K562 (cell line): ENCODE results near the gene NKD1. TPM values are rescaled to one million over a fixed set of nuclear protein-coding genes. Genes with fewer than 3 reads are reported as not detected.

ENCODE experiments used
- ATAC-seq: fragments of 200-7000 bp; cut with Tn5 transposase; 3 replicates; pipeline ENCODE4 v1.9.1; 2020; ENCODE audit warnings: moderate library complexity
- BruUV-seq: library from RNA; stranded (reverse); fragments of 400-500 nt; replicated peaks from 2 replicates; lab custom pipeline; 2021; lab: Mats Ljungman, UMichigan
- CTCF ChIA-PET: fragments of 300-600 bp; formaldehyde crosslinking; extraction: SDS; loops from one replicate; lab custom pipeline; 2021; ENCODE audit warnings: low intra/inter-chr PET ratio; lab: Yijun Ruan, JAX
- POLR2A ChIA-PET: fragments of 300-600, 350-650 bp; sonication (Branson Sonifier 250); formaldehyde crosslinking; extraction: SDS; loops from one replicate; lab custom pipeline; 2021; ENCODE audit warnings: antibody characterized with exemption, inconsistent platforms; lab: Yijun Ruan, JAX
- DNase-seq, 4 experiments: peaks; one replicate each; pipeline versions ENCODE4 v3.0.0 to v3.0.0-alpha.2; 2011 to 2018; ENCODE audit warnings: low spot score in 3 of 4, mixed read lengths in 3 of 4; ENCODE audit errors: extremely low read depth in 1 of 4
- FAIRE-seq: peaks from 2 replicates; lab custom pipeline; 2011; peaks lifted over from hg19 to GRCh38; lab: Jason Lieb, UNC
- H2AFZ ChIP-seq: 2 replicates; pipeline ENCODE4 v1.6.0; 2011; ENCODE audit warnings: low read depth, low read length, control low read depth, inconsistent platforms
- H3K27ac ChIP-seq: fragments of 200-600 bp; 3 replicates; pipeline ENCODE4 v1.8.0; 2011; ENCODE audit warnings: low read depth, mild to moderate bottlenecking, control low read depth, inconsistent platforms, low read length, moderate library complexity, mixed read lengths; ENCODE audit errors: extremely low read depth
- H3K27me3 ChIP-seq, 2 experiments: fragments of 300-600 bp in 1 of 2; 2 replicates in 1 of 2; 3 replicates in 1 of 2; pipeline versions ENCODE4 v1.6.0 to v1.8.0; 2011; ENCODE audit warnings: inconsistent platforms in 2 of 2, low read length in 2 of 2, mild to moderate bottlenecking in 1 of 2, mixed read lengths in 1 of 2, moderate library complexity in 1 of 2; ENCODE audit not compliant: control insufficient read depth in 2 of 2, insufficient read depth in 2 of 2
- H3K36me3 ChIP-seq: fragments of 300-600 bp; 3 replicates; pipeline ENCODE4 v1.8.0; 2011; ENCODE audit warnings: mild to moderate bottlenecking, low read length, inconsistent platforms; ENCODE audit not compliant: control insufficient read depth, insufficient read depth
- H3K4me1 ChIP-seq, 2 experiments: fragments of 200-600 bp in 1 of 2; replicated peaks in 1 of 2; 2 replicates in 1 of 2; 3 replicates in 1 of 2; pipeline versions ENCODE4 v1.5.1 to v1.8.0; 2011; ENCODE audit warnings: inconsistent platforms in 2 of 2, low read length in 2 of 2, mild to moderate bottlenecking in 1 of 2, mixed read lengths in 1 of 2, moderate library complexity in 1 of 2; ENCODE audit not compliant: control insufficient read depth in 2 of 2, insufficient read depth in 2 of 2
- H3K4me2 ChIP-seq: 2 replicates; pipeline ENCODE4 v1.6.1; 2011; ENCODE audit warnings: low read length, control low read depth, inconsistent platforms, mixed read lengths; ENCODE audit not compliant: insufficient read depth
- H3K4me3 ChIP-seq: fragments of 200-600 bp; sonication (generic), shearing (Covaris generic); 2 replicates; pipeline ENCODE4 v1.5.1; 2016; ENCODE audit warnings: control low read depth, inconsistent platforms
- H3K79me2 ChIP-seq: fragments of 200-600 bp; 3 replicates; pipeline ENCODE4 v1.8.0; 2011; ENCODE audit warnings: low read length, inconsistent platforms; ENCODE audit not compliant: control insufficient read depth, insufficient read depth
- H3K9ac ChIP-seq, 2 experiments: 2 replicates each; pipeline versions ENCODE4 v1.6.0 to v1.6.1; 2011; ENCODE audit warnings: low read depth in 2 of 2, low read length in 2 of 2, control low read depth in 1 of 2, inconsistent platforms in 1 of 2, mild to moderate bottlenecking in 1 of 2, mixed read lengths in 1 of 2; ENCODE audit not compliant: insufficient read depth in 1 of 2
- H3K9me1 ChIP-seq: one replicate; pipeline ENCODE4 v1.6.0; 2011; ENCODE audit warnings: inconsistent platforms, mild to moderate bottlenecking, low read length, moderate library complexity; ENCODE audit not compliant: control insufficient read depth, insufficient read depth
- H3K9me3 ChIP-seq: replicated peaks from 2 replicates; pipeline ENCODE4 v1.5.1; 2011; ENCODE audit warnings: low read depth, low read length, inconsistent platforms; ENCODE audit not compliant: control insufficient read depth, insufficient read depth
- H4K20me1 ChIP-seq: replicated peaks from 2 replicates; pipeline ENCODE4 v1.6.1; 2011; ENCODE audit warnings: low read length, inconsistent platforms, mixed read lengths; ENCODE audit not compliant: control insufficient read depth, insufficient read depth
- ETS2 ChIP-seq: IDR thresholded peaks from 2 replicates; pipeline ENCODE4 v1.6.1; 2016; ENCODE audit warnings: borderline replicate concordance, missing genetic modification characterization, mild to moderate bottlenecking, moderate library complexity, missing compliant biosample characterization; ENCODE audit not compliant: poor library complexity, severe bottlenecking
- HDAC8 ChIP-seq: fragments of 450-650 bp; IDR thresholded peaks from 2 replicates; pipeline ENCODE4 v1.6.1; 2016; ENCODE audit warnings: mild to moderate bottlenecking, missing genetic modification characterization, moderate library complexity, missing compliant biosample characterization
- MYBL2 ChIP-seq, 2 experiments: fragments of 450-650 bp in 1 of 2; sonication (generic) in 1 of 2; formaldehyde crosslinking in 1 of 2; IDR thresholded peaks; 2 replicates each; pipeline versions ENCODE4 v1.6.1 to v1.8.1; 2017 to 2022; ENCODE audit warnings: borderline replicate concordance in 1 of 2, inconsistent platforms in 1 of 2, low read depth in 1 of 2, mild to moderate bottlenecking in 1 of 2, missing genetic modification reagents in 1 of 2, moderate library complexity in 1 of 2
- POLR2B ChIP-seq: fragments of 450-650 bp; IDR thresholded peaks from 2 replicates; pipeline ENCODE4 v1.6.1; 2018; ENCODE audit warnings: low read depth; ENCODE audit not compliant: partially characterized antibody
- THRAP3 ChIP-seq: fragments of 450-650 bp; IDR thresholded peaks from 2 replicates; pipeline ENCODE4 v1.6.1; 2016; ENCODE audit warnings: mild to moderate bottlenecking, inconsistent platforms, borderline replicate concordance
- ZFP1 ChIP-seq: fragments of 450-650 bp; formaldehyde crosslinking; IDR thresholded peaks from 2 replicates; pipeline ENCODE4 v1.4.0; 2020; ENCODE audit warnings: mild to moderate bottlenecking, mixed read lengths
- WGBS: fragments of 100-300 bp; shearing (Covaris generic); methylation state at CpG from one replicate; pipeline ENCODE4 v1.1.6; 2016; ENCODE audit warnings: low coverage, mixed read lengths; ENCODE audit not compliant: insufficient coverage; ENCODE audit errors: missing lambda C conversion rate; 5-methylcytosine and 5-hydroxymethylcytosine counted together
- in situ Hi-C: fragments of 300-500 bp; cut with MboI; formaldehyde crosslinking; loops from 4 replicates; pipeline ENCODE4 v1.15.0; 2018; ENCODE audit warnings: inconsistent platforms, mixed read lengths
- intact Hi-C: fragments of 100-400 bp; cut with micrococcal nuclease; formaldehyde crosslinking; loops from 2 replicates; pipeline ENCODE4 v1.14.2; 2022
- polyA plus RNA-seq, 8 experiments: library from polyadenylated mRNA; depleted of rRNA in 4 of 8; stranded (reverse) in 5 of 8; unstranded in 3 of 8; fragments of >200 nt; fragmentation: Nextera tagmentation in 2 of 8; fragmentation: Illumina TruSeq in 1 of 8; extraction: Ambion mirVana in 2 of 8; extraction: Trizol in 1 of 8; gene quantifications; 2 replicates each; pipeline versions ENCODE4 v1.2.1 to v1.2.3, GENCODE V29; 2011 to 2014; ENCODE audit warnings: inconsistent platforms in 1 of 8, missing spikeins in 1 of 8
- total RNA-seq, 7 experiments: library from RNA; depleted of rRNA in 6 of 7; stranded (reverse); fragments of >200 nt in 6 of 7; fragmentation: Illumina TruSeq in 2 of 7; extraction: Trizol in 2 of 7; gene quantifications; 2 replicates each; pipeline versions ENCODE4 v1.2.1 to v1.2.3, GENCODE V29; 2011 to 2021; ENCODE audit warnings: low replicate concordance in 1 of 7
- TF ChIP-seq, protein P1 (sequence below), 3 experiments: IDR thresholded peaks in 2 of 3; conservative IDR thresholded peaks in 1 of 3; 2 replicates each; pipeline ENCODE4 v1.5.1; 2011 to 2012; ENCODE audit warnings: low read length in 3 of 3, mild to moderate bottlenecking in 3 of 3, control low read depth in 2 of 3, improper control_type of control experiment in 1 of 3, inconsistent platforms in 1 of 3, low read depth in 1 of 3, mixed read lengths in 1 of 3, moderate library complexity in 1 of 3; ENCODE audit not compliant: insufficient read depth in 2 of 3
- TF ChIP-seq, protein P2 (sequence below): fragments of 250-450 bp; sonication (Bioruptor Pico); IDR thresholded peaks from 2 replicates; pipeline ENCODE4 v1.4.0; 2020; ENCODE audit warnings: borderline replicate concordance
- TF ChIP-seq, protein P3 (sequence below), 2 experiments: fragments of 450-650 bp; IDR thresholded peaks; 2 replicates each; pipeline ENCODE4 v1.6.1; 2016

NKD1 gene
- total and polyA plus RNA-seq, 9 of the 15 experiments (the other 6 are each of a cell fraction or from before 2014, with no cell fraction given), result under 0.01 to 0.24 (median 0.04) TPM; not detected in 2

DNA sequence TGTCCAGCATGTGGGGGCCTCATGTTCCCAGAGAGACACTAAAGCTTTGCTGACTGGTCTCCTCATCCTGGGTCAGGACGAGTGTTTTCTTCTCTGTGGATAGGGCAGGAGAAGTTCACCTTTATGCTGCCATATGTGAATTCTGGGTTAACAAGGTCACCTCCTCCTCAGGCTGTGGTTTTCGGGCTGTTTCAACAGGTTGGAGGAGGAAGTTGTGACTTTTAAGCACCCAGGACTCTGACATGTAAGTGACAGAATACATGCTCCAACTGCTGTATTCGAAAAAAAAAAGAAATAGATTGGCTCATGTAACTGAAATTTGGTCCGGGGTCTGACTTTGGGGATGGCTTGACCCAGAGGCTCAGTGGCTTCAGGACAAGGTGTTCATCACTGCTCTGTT, 78.7 kb downstream of the NKD1 start:
- no peak overlapping the region for H3K4me3 ChIP-seq
- no peaks in the 10 kb centered on the region; a peak in 1 of 5 replicates for H3K4me1 ChIP-seq
- ChIA-PET CTCF (interaction anchor here (0.6 kb wide), 1 partner anchor 178 kb away, joined by 3 read pairs; no protein-coding TSS in a partner anchor), POLR2A (no interaction called here)
- H3K9ac ChIP-seq, result no peak overlapping the region
- intact Hi-C loops, result no loop called here
- H3K4me2 ChIP-seq, result no peak overlapping the region
- 0% methylated on average over 4 of the region's 4 CpGs for WGBS
- no TSS peak for BruUV-seq
- no peak for ATAC-seq
- FAIRE-seq, result no peak
- peaks cover 11 to 59% of the 10 kb centered on the region in 2 experiments for H3K27me3 ChIP-seq
- H3K36me3 ChIP-seq, result no peaks in the 10 kb centered on the region
- no peaks in the 10 kb centered on the region for H3K9me3 ChIP-seq
- in situ Hi-C loops, result no loop called here
- H3K9me1 ChIP-seq, result no peaks in the 10 kb centered on the region
- 0 out of 2 replicates have a peak, but pooled peaks cover 4% of the 10 kb centered on the region for H4K20me1 ChIP-seq
- TF ChIP-seq HDAC8 (tag) (no peak), ZFP1 (no peak), THRAP3 (no peak)
- no peak overlapping the region for H3K27ac ChIP-seq
- no peaks in the 10 kb centered on the region for H3K79me2 ChIP-seq
- DNase-seq, result no peak
- H2AFZ ChIP-seq, result no peak overlapping the region

DNA sequence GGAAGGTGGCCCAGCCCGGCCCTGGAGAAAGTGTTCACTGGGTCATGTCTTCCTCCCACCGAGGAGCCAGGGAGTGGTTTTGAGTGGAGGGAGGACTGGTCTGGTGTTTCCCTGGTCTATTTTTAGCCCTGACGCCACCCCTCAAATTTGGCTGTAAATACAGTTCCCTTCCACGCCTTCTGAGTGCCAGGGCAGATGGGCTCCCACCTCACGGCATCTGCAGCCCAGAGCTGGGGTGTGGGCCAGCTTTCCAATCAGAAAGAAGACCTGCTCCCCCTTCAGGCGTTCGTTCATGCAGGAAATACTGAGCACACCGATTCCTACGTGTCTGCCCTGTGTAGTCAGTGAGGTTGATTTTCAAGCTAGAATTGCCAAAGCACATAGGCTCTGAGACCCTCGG, 79.2 kb downstream of the NKD1 start:
- intact Hi-C loops, result no loop called here
- Histone ChIP-seq H3K9me1 (no peaks in the 10 kb centered on the region), H3K4me3 (no peak overlapping the region), H2AFZ (no peak overlapping the region), H3K27me3 (peaks cover 13 to 59% of the 10 kb centered on the region in 2 experiments), H3K4me2 (no peak overlapping the region), H3K79me2 (no peaks in the 10 kb centered on the region), H4K20me1 (0 out of 2 replicates have a peak, but pooled peaks cover 4% of the 10 kb centered on the region), H3K9me3 (no peaks in the 10 kb centered on the region), H3K4me1 (no peaks in the 10 kb centered on the region; a peak in 2 of 5 replicates), H3K27ac (no peak overlapping the region), H3K9ac (no peak overlapping the region), H3K36me3 (no peaks in the 10 kb centered on the region)
- no peak for TF ChIP-seq ETS2 (tag)
- TF ChIP-seq, protein P1, sequence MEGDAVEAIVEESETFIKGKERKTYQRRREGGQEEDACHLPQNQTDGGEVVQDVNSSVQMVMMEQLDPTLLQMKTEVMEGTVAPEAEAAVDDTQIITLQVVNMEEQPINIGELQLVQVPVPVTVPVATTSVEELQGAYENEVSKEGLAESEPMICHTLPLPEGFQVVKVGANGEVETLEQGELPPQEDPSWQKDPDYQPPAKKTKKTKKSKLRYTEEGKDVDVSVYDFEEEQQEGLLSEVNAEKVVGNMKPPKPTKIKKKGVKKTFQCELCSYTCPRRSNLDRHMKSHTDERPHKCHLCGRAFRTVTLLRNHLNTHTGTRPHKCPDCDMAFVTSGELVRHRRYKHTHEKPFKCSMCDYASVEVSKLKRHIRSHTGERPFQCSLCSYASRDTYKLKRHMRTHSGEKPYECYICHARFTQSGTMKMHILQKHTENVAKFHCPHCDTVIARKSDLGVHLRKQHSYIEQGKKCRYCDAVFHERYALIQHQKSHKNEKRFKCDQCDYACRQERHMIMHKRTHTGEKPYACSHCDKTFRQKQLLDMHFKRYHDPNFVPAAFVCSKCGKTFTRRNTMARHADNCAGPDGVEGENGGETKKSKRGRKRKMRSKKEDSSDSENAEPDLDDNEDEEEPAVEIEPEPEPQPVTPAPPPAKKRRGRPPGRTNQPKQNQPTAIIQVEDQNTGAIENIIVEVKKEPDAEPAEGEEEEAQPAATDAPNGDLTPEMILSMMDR (IDR thresholded peaks at IDR 0.05 in 2 of 3, conservative IDR thresholded peaks at IDR 0.05 in 1 of 3; ENCODE audit: insufficient read depth in 2 of 3, low read depth in 1 of 3, low read length in 3 of 3), result peak in 1 of 3 experiments; percentile 9; a peak in 1 of 6 replicates
- no peak for TF ChIP-seq MYBL2 (IDR thresholded peaks at IDR 0.05; ENCODE audit: low read depth)
- TF ChIP-seq MYBL2 (CRISPR knock-in tag; IDR thresholded peaks at IDR 0.05; ENCODE audit: borderline replicate concordance), result no peak
- TF ChIP-seq, protein P2, sequence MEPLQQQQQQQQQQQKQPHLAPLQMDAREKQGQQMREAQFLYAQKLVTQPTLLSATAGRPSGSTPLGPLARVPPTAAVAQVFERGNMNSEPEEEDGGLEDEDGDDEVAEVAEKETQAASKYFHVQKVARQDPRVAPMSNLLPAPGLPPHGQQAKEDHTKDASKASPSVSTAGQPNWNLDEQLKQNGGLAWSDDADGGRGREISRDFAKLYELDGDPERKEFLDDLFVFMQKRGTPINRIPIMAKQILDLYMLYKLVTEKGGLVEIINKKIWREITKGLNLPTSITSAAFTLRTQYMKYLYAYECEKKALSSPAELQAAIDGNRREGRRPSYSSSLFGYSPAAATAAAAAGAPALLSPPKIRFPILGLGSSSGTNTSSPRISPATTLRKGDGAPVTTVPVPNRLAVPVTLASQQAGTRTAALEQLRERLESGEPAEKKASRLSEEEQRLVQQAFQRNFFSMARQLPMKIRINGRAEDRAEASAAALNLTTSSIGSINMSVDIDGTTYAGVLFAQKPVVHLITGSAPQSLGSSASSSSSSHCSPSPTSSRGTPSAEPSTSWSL (CRISPR knock-in tag), result no peak
- no peak for TF ChIP-seq POLR2B
- TF ChIP-seq, protein P3, sequence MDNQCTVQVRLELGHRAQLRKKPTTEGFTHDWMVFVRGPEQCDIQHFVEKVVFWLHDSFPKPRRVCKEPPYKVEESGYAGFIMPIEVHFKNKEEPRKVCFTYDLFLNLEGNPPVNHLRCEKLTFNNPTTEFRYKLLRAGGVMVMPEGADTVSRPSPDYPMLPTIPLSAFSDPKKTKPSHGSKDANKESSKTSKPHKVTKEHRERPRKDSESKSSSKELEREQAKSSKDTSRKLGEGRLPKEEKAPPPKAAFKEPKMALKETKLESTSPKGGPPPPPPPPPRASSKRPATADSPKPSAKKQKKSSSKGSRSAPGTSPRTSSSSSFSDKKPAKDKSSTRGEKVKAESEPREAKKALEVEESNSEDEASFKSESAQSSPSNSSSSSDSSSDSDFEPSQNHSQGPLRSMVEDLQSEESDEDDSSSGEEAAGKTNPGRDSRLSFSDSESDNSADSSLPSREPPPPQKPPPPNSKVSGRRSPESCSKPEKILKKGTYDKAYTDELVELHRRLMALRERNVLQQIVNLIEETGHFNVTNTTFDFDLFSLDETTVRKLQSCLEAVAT (IDR thresholded peaks at IDR 0.05), result no peak
- no TSS peak for BruUV-seq
- CTCF ChIA-PET, result interaction anchor here (0.6 kb wide), 1 partner anchor 177 kb away, joined by 3 read pairs; no protein-coding TSS in a partner anchor
- in situ Hi-C loops, result no loop called here
- ATAC-seq (peak; percentile 56; the same call in 2 of the 3 replicates), FAIRE-seq (no peak), DNase-seq (peak in 1 of 4 experiments; percentile 14)
- WGBS, result 0% methylated on average over 10 of the region's 10 CpGs
- POLR2A ChIA-PET, result interaction anchor here (1.2 kb wide), 1 partner anchor 29 kb away, joined by 3 read pairs; no protein-coding TSS in a partner anchor
